Epithelial cell of esophagus (primary cell): ENCODE results near the gene TIGAR.

ENCODE experiments used
- DNase-seq: peaks from one replicate; pipeline ENCODE4 v3.0.0; 2010; ENCODE audit warnings: low read depth
- H3K4me3 ChIP-seq: 2 replicates; pipeline ENCODE4 v1.5.1; 2011; ENCODE audit warnings: mild to moderate bottlenecking, low read length, control low read depth
- TF ChIP-seq, protein P1 (sequence below): IDR thresholded peaks from 2 replicates; pipeline ENCODE4 v1.5.1; 2011; ENCODE audit warnings: low read depth, mild to moderate bottlenecking, low read length, control low read depth, inconsistent platforms; ENCODE audit not compliant: insufficient read depth; ENCODE audit errors: missing control alignments

TIGAR gene

GRCh38 chr12:4320853-4321701 is at the start of gene TIGAR:
TIGAR (plus strand) TSS chr12:4321213; CDS start chr12:4321272, 59 bp downstream.
- peak; percentile 97 for DNase-seq
- H3K4me3 ChIP-seq = peak within 1 kb of the TSS; percentile 98
- TF ChIP-seq, protein P1, sequence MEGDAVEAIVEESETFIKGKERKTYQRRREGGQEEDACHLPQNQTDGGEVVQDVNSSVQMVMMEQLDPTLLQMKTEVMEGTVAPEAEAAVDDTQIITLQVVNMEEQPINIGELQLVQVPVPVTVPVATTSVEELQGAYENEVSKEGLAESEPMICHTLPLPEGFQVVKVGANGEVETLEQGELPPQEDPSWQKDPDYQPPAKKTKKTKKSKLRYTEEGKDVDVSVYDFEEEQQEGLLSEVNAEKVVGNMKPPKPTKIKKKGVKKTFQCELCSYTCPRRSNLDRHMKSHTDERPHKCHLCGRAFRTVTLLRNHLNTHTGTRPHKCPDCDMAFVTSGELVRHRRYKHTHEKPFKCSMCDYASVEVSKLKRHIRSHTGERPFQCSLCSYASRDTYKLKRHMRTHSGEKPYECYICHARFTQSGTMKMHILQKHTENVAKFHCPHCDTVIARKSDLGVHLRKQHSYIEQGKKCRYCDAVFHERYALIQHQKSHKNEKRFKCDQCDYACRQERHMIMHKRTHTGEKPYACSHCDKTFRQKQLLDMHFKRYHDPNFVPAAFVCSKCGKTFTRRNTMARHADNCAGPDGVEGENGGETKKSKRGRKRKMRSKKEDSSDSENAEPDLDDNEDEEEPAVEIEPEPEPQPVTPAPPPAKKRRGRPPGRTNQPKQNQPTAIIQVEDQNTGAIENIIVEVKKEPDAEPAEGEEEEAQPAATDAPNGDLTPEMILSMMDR = no peak

GRCh38 chr12:4271717-4272423 is 49.1 kb upstream of the TIGAR start:
- TF ChIP-seq, protein P1 = no peak
- peak; percentile 95 for DNase-seq
- H3K4me3 ChIP-seq = peak overlapping the region; percentile 97

DNA sequence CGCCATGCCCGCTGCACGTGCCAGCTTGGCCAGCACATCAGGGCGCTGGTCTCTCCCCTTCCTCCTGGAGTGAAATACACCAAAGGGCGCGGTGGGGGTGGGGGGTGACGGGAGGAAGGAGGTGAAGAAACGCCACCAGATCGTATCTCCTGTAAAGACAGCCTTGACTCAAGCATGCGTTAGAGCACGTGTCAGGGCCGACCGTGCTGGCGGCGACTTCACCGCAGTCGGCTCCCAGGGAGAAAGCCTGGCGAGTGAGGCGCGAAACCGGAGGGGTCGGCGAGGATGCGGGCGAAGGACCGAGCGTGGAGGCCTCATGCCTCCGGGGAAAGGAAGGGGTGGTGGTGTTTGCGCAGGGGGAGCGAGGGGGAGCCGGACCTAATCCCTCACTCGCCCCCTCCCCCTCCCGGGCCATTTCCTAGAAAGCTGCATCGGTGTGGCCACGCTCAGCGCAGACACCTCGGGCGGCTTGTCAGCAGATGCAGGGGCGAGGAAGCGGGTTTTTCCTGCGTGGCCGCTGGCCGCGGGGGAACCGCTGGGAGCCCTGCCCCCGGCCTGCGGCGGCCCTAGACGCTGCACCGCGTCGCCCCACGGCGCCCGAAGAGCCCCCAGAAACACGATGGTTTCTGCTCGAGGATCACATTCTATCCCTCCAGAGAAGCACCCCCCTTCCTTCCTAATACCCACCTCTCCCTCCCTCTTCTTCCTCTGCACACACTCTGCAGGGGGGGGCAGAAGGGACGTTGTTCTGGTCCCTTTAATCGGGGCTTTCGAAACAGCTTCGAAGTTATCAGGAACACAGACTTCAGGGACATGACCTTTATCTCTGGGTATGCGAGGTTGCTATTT is 48.4 kb upstream of the TIGAR start:
- peak overlapping the region; percentile 97 for H3K4me3 ChIP-seq
- TF ChIP-seq, protein P1 = no peak
- DNase-seq = peak; percentile 81

- TF ChIP-seq, protein P1 = no peak
- H3K4me3 ChIP-seq = peak overlapping the region; percentile 97
- no peak for DNase-seq
These were observed 47.8 kb upstream of the TIGAR start for GRCh38 chr12:4273273-4273651.

- DNase-seq = peak; percentile 94
- peak within 1 kb of the TSS; percentile 97 for H3K4me3 ChIP-seq
- TF ChIP-seq, protein P1 = no peak
These were observed 47.2 kb upstream of the TIGAR start, which contains the start of gene CCND2 for GRCh38 chr12:4273652-4274395. CCND2 (plus strand) TSS chr12:4273762; CDS start chr12:4274041, 279 bp downstream.
